Measurements from ENCODE around the gene RBM48. TPM values are rescaled to one million over a fixed set of nuclear protein-coding genes. Genes with fewer than 3 reads are reported as not detected.

Gene RBM48
- total and polyA plus RNA-seq, 2 of the 8 experiments (the other 6 are each of a cell fraction or from before 2014, with no cell fraction given) = 4.3 to 8.6 TPM

GRCh38 chr7:92520024-92520423 lies 8.6 kb upstream of the RBM48 start:
- no peak overlapping the region for H3K18ac ChIP-seq (ENCODE audit: extremely low read depth, low read length)
- H3K9ac ChIP-seq (replicated peaks in 1 of 4; ENCODE audit: extremely low read depth in 1 of 4, low read depth in 3 of 4, low read length in 3 of 4) = no peak overlapping the region
- no peak overlapping the region for H3K4me3 ChIP-seq (ENCODE audit: extremely low read depth in 1 of 4, insufficient read depth in 2 of 4, low read depth in 3 of 4, low read length in 4 of 4)
- WGBS, 2 experiments (ENCODE audit: extremely low coverage in 1 of 2, insufficient coverage in 1 of 2, insufficient read length in 1 of 2, insufficient replicate concordance in 2 of 2, low coverage in 1 of 2, low lambda C conversion rate in 2 of 2, missing lambda C conversion rate in 1 of 2) = 83% methylated on average over 1 of the region's 1 CpG; no CpG with 5 or more reads in 1 of the 2 experiments
- H3K79me2 ChIP-seq (ENCODE audit: control insufficient read depth in 1 of 2, insufficient read depth in 2 of 2, low read length in 2 of 2) = 0 out of 4 replicates have a peak, but pooled peaks cover 0 to 6% of the 10 kb centered on the region in 2 experiments
- TF ChIP-seq HDAC2 (IDR thresholded peaks at IDR 0.05; ENCODE audit: borderline replicate concordance in 1 of 2, low read depth in 2 of 2, low read length in 2 of 2) (no peak), CBX8 (IDR thresholded peaks at IDR 0.05; ENCODE audit: borderline replicate concordance, low read depth, low read length) (no peak), SRF (IDR thresholded peaks at IDR 0.05; ENCODE audit: low read depth, low read length) (no peak), CBX5 (IDR thresholded peaks at IDR 0.05; ENCODE audit: low read depth, low read length) (no peak), RAD21 (IDR thresholded peaks at IDR 0.05 in 1 of 2, conservative IDR thresholded peaks at IDR 0.05 in 1 of 2; ENCODE audit: low read depth in 2 of 2, low read length in 2 of 2) (no peak), SP1 (IDR thresholded peaks at IDR 0.05; ENCODE audit: low read depth, low read length) (no peak), GTF2F1 (IDR thresholded peaks at IDR 0.05; ENCODE audit: borderline replicate concordance, low read depth, low read length) (no peak), TCF12 (IDR thresholded peaks at IDR 0.05; ENCODE audit: low read depth, low read length) (no peak), RBBP5 (IDR thresholded peaks at IDR 0.05; ENCODE audit: borderline replicate concordance, low read depth, low read length) (no peak), NRF1 (IDR thresholded peaks at IDR 0.05; ENCODE audit: low read depth, low read length) (no peak), CTCF (IDR thresholded peaks at IDR 0.05; ENCODE audit: control extremely low read depth in 1 of 3, insufficient read depth in 1 of 3, low read depth in 1 of 3, low read length in 3 of 3) (no peak)
- no peak overlapping the region for H3K4ac ChIP-seq (replicated peaks; ENCODE audit: insufficient read length, low read depth, low read length)
- ChIA-PET POLR2A (ENCODE audit: partially characterized antibody) (no interaction called here), CTCF (ENCODE audit: partially characterized antibody) (no interaction called here)
- H2BK120ac ChIP-seq (replicated peaks; ENCODE audit: low read depth, low read length) = no peak overlapping the region
- DNase-seq (ENCODE audit: low read depth in 1 of 2, low spot score in 2 of 2) (no peak), FAIRE-seq (no peak)
- no peak overlapping the region for H3K14ac ChIP-seq (ENCODE audit: insufficient read length)
- no peak overlapping the region for H2AFZ ChIP-seq (ENCODE audit: low read length)
- H3K56ac ChIP-seq (replicated peaks; ENCODE audit: insufficient read length, low read depth, low read length) = no peak overlapping the region
- H2BK12ac ChIP-seq (ENCODE audit: low read depth, low read length) = no peak overlapping the region
- no peaks in the 10 kb centered on the region for H3K4me1 ChIP-seq (replicated peaks in 1 of 4; ENCODE audit: control insufficient read depth in 3 of 4, insufficient read depth in 4 of 4, low read length in 3 of 4)
- H3K27me3 ChIP-seq (replicated peaks in 1 of 4; ENCODE audit: control insufficient read depth in 3 of 4, extremely low read depth in 1 of 4, insufficient read depth in 3 of 4, low read length in 3 of 4) = no peaks in the 10 kb centered on the region
- no peak overlapping the region for H4K8ac ChIP-seq (ENCODE audit: extremely low read depth, insufficient read depth, low read length)
- H4K20me1 ChIP-seq (replicated peaks in 1 of 2; ENCODE audit: control insufficient read depth in 1 of 2, insufficient read depth in 2 of 2, low read length in 2 of 2) = peaks cover 0 to 1% of the 10 kb centered on the region in 2 experiments
- no peak overlapping the region for H2BK15ac ChIP-seq (ENCODE audit: low read length)
- no peak overlapping the region for H4K91ac ChIP-seq (replicated peaks; ENCODE audit: insufficient read length, low read length)
- no peak overlapping the region for H2BK5ac ChIP-seq (ENCODE audit: low read depth, low read length)
- H2AK5ac ChIP-seq (ENCODE audit: low read depth, low read length) = no peak overlapping the region
- H3K4me2 ChIP-seq (ENCODE audit: insufficient read depth in 1 of 2, low read depth in 2 of 2, low read length in 2 of 2) = no peak overlapping the region
- no peak overlapping the region for H3K23ac ChIP-seq (ENCODE audit: insufficient read length)
- 0 out of 2 replicates have a peak, but pooled peaks cover 2% of the 10 kb centered on the region for H3K79me1 ChIP-seq (ENCODE audit: low read depth, low read length)
- H3K27ac ChIP-seq (ENCODE audit: low read depth, low read length) = no peak overlapping the region
- H4K5ac ChIP-seq (ENCODE audit: insufficient read length, low read depth, low read length) = no peak overlapping the region
- H3K23me2 ChIP-seq (ENCODE audit: low read depth, low read length) = no peaks in the 10 kb centered on the region
- no peak overlapping the region for H2BK20ac ChIP-seq (ENCODE audit: low read length)
- peaks cover 0 to 8% (median 8%) of the 10 kb centered on the region in 4 experiments; a peak in 4 of 8 replicates for H3K36me3 ChIP-seq (ENCODE audit: control insufficient read depth in 2 of 4, insufficient read depth in 4 of 4, low read length in 3 of 4)
- no peaks in the 10 kb centered on the region for H3K9me3 ChIP-seq (ENCODE audit: insufficient read depth in 2 of 2, low read depth in 1 of 2, low read length in 1 of 2)

All from H1 (cell line).